Measurements from ENCODE around the gene GLRX5. TPM values are rescaled to one million over a fixed set of nuclear protein-coding genes. Genes with fewer than 3 reads are reported as not detected.

The GLRX5 gene
- total RNA-seq, 1 experiment from 2014 or later: 23.2 TPM

DNA sequence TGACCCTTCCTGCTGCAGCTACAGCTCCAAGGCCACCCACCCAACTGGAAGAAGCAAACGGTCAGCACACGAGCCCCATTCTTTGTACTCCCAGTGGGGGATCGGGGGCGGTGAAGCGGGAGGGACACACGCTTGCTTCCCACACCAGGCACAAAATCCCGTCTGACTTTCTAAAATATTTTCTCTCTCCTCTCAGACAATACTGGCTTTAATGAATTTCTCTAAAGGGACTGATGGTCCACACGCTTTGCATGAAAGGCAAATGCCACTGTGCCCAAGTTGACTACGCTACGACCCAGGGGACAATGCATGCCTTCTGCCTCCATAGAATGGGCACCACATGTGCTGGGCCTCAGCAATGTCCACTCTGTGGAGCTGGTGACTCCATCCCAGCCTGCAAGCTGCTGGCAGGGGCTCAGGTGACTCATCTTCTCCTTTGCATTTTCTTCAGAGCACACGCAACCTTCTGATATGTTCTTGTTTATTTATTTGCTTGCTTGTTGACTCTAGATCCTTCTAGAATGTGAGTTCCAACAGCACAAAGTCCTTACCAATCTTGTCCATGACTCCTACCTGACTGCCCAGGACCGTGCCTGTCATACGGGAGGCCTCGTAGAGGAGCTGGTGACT lies 34.0 kb upstream of the GLRX5 start:
- no peak for TF ChIP-seq CTCF (conservative IDR thresholded peaks at IDR 0.05)
- no peak for TF ChIP-seq EZH2 (IDR thresholded peaks at IDR 0.05; ENCODE audit: low read depth)
- H3K9me2 ChIP-seq (ENCODE audit: insufficient read depth): no peaks in the 10 kb centered on the region
- H3K9me3 ChIP-seq (ENCODE audit: insufficient read depth, low read depth): no peaks in the 10 kb centered on the region
- POLR2A ChIA-PET (ENCODE audit: unreplicated experiment): interaction anchor here (0.7 kb wide), 1 partner anchor 33 kb away, joined by 4 read pairs; no protein-coding TSS in a partner anchor
- H3K27me3 ChIP-seq (ENCODE audit: insufficient read depth, low read depth): no peaks in the 10 kb centered on the region
- no peaks in the 10 kb centered on the region for H3K79me2 ChIP-seq (ENCODE audit: low read depth)
- intact Hi-C loops (cut with micrococcal nuclease; ENCODE audit: unreplicated experiment): no loop called here
- no peak overlapping the region for H2AFZ ChIP-seq
- no peak overlapping the region for H3K4me2 ChIP-seq
- no peaks in the 10 kb centered on the region for H3F3A ChIP-seq (ENCODE audit: insufficient read depth, low read depth)
- H3K27ac ChIP-seq: no peak overlapping the region
- H3K36me3 ChIP-seq (ENCODE audit: low read depth): no peaks in the 10 kb centered on the region
- H3K4me1 ChIP-seq (replicated peaks; ENCODE audit: insufficient read depth): 0 out of 2 replicates have a peak, but pooled peaks cover 4% of the 10 kb centered on the region
- BruUV-seq (replicated peaks): no TSS peak
- no peaks in the 10 kb centered on the region for H4K20me1 ChIP-seq (ENCODE audit: insufficient read depth)
- no peak overlapping the region for H3K4me3 ChIP-seq
- no peak for DNase-seq
- CTCF ChIA-PET: no interaction called here

GRCh38 chr14:95502381-95502950 lies 32.4 kb upstream of the GLRX5 start:
- CTCF ChIA-PET: no interaction called here
- intact Hi-C loops (cut with micrococcal nuclease; ENCODE audit: unreplicated experiment): no loop called here
- Histone ChIP-seq H2AFZ (no peak overlapping the region), H3K4me2 (no peak overlapping the region), H3K4me3 (no peak overlapping the region), H3K27ac (no peak overlapping the region), H3K9me3 (ENCODE audit: insufficient read depth, low read depth) (no peaks in the 10 kb centered on the region), H3K36me3 (ENCODE audit: low read depth) (no peaks in the 10 kb centered on the region), H3K27me3 (ENCODE audit: insufficient read depth, low read depth) (no peaks in the 10 kb centered on the region), H3K9me2 (ENCODE audit: insufficient read depth) (no peaks in the 10 kb centered on the region), H3K4me1 (replicated peaks; ENCODE audit: insufficient read depth) (peaks cover 14% of the 10 kb centered on the region), H3F3A (ENCODE audit: insufficient read depth, low read depth) (peaks cover 5% of the 10 kb centered on the region), H3K79me2 (ENCODE audit: low read depth) (no peaks in the 10 kb centered on the region), H4K20me1 (ENCODE audit: insufficient read depth) (no peaks in the 10 kb centered on the region)
- TF ChIP-seq CTCF (conservative IDR thresholded peaks at IDR 0.05): no peak
- no peak for TF ChIP-seq EZH2 (IDR thresholded peaks at IDR 0.05; ENCODE audit: low read depth)
- no peak for DNase-seq
- POLR2A ChIA-PET (ENCODE audit: unreplicated experiment): no interaction called here
- no TSS peak for BruUV-seq (replicated peaks)

- H3K79me2 ChIP-seq (ENCODE audit: low read depth): no peaks in the 10 kb centered on the region
- H2AFZ ChIP-seq: no peak overlapping the region
- H3K36me3 ChIP-seq (ENCODE audit: low read depth): no peaks in the 10 kb centered on the region
- ChIA-PET CTCF (no interaction called here), POLR2A (ENCODE audit: unreplicated experiment) (no interaction called here)
- H4K20me1 ChIP-seq (ENCODE audit: insufficient read depth): no peaks in the 10 kb centered on the region
- BruUV-seq (replicated peaks): no TSS peak
- no peaks in the 10 kb centered on the region for H3K9me3 ChIP-seq (ENCODE audit: insufficient read depth, low read depth)
- no peak overlapping the region for H3K27ac ChIP-seq
- DNase-seq: no peak
- no peak overlapping the region for H3K4me2 ChIP-seq
- intact Hi-C loops (cut with micrococcal nuclease; ENCODE audit: unreplicated experiment): no loop called here
- H3K4me3 ChIP-seq: no peak overlapping the region
- H3F3A ChIP-seq (ENCODE audit: insufficient read depth, low read depth): peaks cover 8% of the 10 kb centered on the region
- no peaks in the 10 kb centered on the region for H3K9me2 ChIP-seq (ENCODE audit: insufficient read depth)
- H3K4me1 ChIP-seq (replicated peaks; ENCODE audit: insufficient read depth): peaks cover 24% of the 10 kb centered on the region
- H3K27me3 ChIP-seq (ENCODE audit: insufficient read depth, low read depth): no peaks in the 10 kb centered on the region
- no peak for TF ChIP-seq EZH2 (IDR thresholded peaks at IDR 0.05; ENCODE audit: low read depth)
- TF ChIP-seq CTCF (conservative IDR thresholded peaks at IDR 0.05): no peak
Observed at GRCh38 chr14:95503365-95504134, 31.3 kb upstream of the GLRX5 start.
